Right lobe of liver (tissue), 4 donors: Measurements from ENCODE around the gene LLCFC1.

Experiments
- POLR2A ChIP-seq: fragments of 450-650 bp; IDR thresholded peaks from one replicate; pipeline ENCODE4 v1.6.1; 2017; ENCODE audit warnings: antibody characterized with exemption, mild to moderate bottlenecking
- TF ChIP-seq, protein P1 (sequence below), 4 donors: fragments of 200-600 bp in 3 of 4; fragments of 450-650 bp in 1 of 4; IDR thresholded peaks; one replicate each; pipeline versions ENCODE4 v1.5.1 to v1.8.0; 2016 to 2022; ENCODE audit warnings: antibody characterized with exemption in 4 of 4, mild to moderate bottlenecking in 2 of 4
- donor health status: DM: no; HTN: no; CAD: no.
- donor health status: DM: no; HTN: no; CAD: no.
- donor health status: DM: no; HTN: yes; CAD: no.

- TF ChIP-seq POLR2A, result no peak
- TF ChIP-seq, protein P1, sequence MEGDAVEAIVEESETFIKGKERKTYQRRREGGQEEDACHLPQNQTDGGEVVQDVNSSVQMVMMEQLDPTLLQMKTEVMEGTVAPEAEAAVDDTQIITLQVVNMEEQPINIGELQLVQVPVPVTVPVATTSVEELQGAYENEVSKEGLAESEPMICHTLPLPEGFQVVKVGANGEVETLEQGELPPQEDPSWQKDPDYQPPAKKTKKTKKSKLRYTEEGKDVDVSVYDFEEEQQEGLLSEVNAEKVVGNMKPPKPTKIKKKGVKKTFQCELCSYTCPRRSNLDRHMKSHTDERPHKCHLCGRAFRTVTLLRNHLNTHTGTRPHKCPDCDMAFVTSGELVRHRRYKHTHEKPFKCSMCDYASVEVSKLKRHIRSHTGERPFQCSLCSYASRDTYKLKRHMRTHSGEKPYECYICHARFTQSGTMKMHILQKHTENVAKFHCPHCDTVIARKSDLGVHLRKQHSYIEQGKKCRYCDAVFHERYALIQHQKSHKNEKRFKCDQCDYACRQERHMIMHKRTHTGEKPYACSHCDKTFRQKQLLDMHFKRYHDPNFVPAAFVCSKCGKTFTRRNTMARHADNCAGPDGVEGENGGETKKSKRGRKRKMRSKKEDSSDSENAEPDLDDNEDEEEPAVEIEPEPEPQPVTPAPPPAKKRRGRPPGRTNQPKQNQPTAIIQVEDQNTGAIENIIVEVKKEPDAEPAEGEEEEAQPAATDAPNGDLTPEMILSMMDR (IDR thresholded peaks at IDR 0.05), result no peak
Measured at GRCh38 chr7:142925413-142925812, 13.9 kb upstream of the LLCFC1 start.
